ENCODE data around the gene TOB2.

DNA sequence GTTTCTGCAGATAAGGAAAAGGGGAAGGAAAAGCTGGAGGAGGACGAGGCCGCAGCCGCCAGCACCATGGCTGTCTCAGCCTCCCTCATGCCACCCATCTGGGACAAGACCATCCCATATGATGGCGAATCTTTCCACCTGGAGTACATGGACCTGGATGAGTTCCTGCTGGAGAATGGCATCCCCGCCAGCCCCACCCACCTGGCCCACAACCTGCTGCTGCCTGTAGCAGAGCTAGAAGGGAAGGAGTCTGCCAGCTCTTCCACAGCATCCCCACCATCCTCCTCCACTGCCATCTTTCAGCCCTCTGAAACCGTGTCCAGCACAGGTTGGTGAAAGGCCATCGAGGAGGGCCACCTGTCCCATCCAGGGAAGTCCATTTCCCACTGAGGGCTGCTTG, 59.3 kb downstream of the TOB2 start:
- TF ChIP-seq POLR2AphosphoS5 (IDR thresholded peaks at IDR 0.05; ENCODE audit: low read depth, low read length): no peak
- TF ChIP-seq POLR2A (IDR thresholded peaks at IDR 0.05; ENCODE audit: low read depth, low read length): no peak
- no peak for TF ChIP-seq TAF1 (IDR thresholded peaks at IDR 0.05; ENCODE audit: borderline replicate concordance, low read depth, low read length)
